Neural crest cell (in vitro differentiated cells): Measurements from ENCODE around the gene FGF12. TPM values are rescaled to one million over a fixed set of nuclear protein-coding genes. Genes with fewer than 3 reads are reported as not detected.

ENCODE experiments used
- DNase-seq: peaks from one replicate; pipeline ENCODE4 v3.0.0; 2021; ENCODE audit warnings: low read depth, mixed read lengths, low spot score
- H3K27ac Mint-ChIP-seq: one replicate; pipeline ENCODE4 v1.8.0; 2021; ENCODE audit warnings: mild to moderate bottlenecking, mixed read lengths; ENCODE audit not compliant: unreplicated experiment
- H3K27me3 Mint-ChIP-seq: 2 replicates; pipeline ENCODE4 v1.8.0; 2021; ENCODE audit warnings: low read depth, mild to moderate bottlenecking, mixed read lengths
- H3K36me3 Mint-ChIP-seq: 2 replicates; pipeline ENCODE4 v1.8.0; 2021; ENCODE audit warnings: low read depth, mild to moderate bottlenecking, mixed read lengths
- H3K4me1 Mint-ChIP-seq: 2 replicates; pipeline ENCODE4 v1.8.0; 2021; ENCODE audit warnings: mixed read lengths
- H3K4me3 Mint-ChIP-seq: one replicate; pipeline ENCODE4 v1.8.0; 2021; ENCODE audit warnings: mild to moderate bottlenecking, mixed read lengths
- H3K9me3 Mint-ChIP-seq: 2 replicates; pipeline ENCODE4 v1.8.0; 2021; ENCODE audit warnings: mixed read lengths
- CTCF ChIP-seq: fragments of 200-600 bp; sonication (generic); conservative IDR thresholded peaks from 2 replicates; pipeline ENCODE4 v1.5.0; 2021; ENCODE audit warnings: antibody characterized with exemption, mild to moderate bottlenecking
- total RNA-seq: library from RNA; stranded (reverse); gene quantifications from 2 replicates; pipeline ENCODE4 v1.2.1, GENCODE V29; 2021

Gene FGF12
- total RNA-seq, 1 donor from 2014 or later, result 4.0 TPM

- TF ChIP-seq CTCF, result no peak
- Mint-ChIP-seq H3K4me1 (peaks cover 3% of the 10 kb centered on the region), H3K27ac (no peak overlapping the region), H3K9me3 (peaks cover 6% of the 10 kb centered on the region), H3K27me3 (no peaks in the 10 kb centered on the region), H3K36me3 (peaks cover 3% of the 10 kb centered on the region), H3K4me3 (no peak overlapping the region)
- no peak for DNase-seq
Measured at GRCh38 chr3:192128060-192128459, 599.3 kb downstream of the FGF12 start.

GRCh38 chr3:192122832-192123594 is 604.3 kb downstream of the FGF12 start:
- Mint-ChIP-seq H3K27me3 (no peaks in the 10 kb centered on the region), H3K9me3 (peaks cover 3% of the 10 kb centered on the region), H3K27ac (no peak overlapping the region), H3K4me1 (no peaks in the 10 kb centered on the region), H3K36me3 (no peaks in the 10 kb centered on the region), H3K4me3 (no peak overlapping the region)
- TF ChIP-seq CTCF, result no peak
- DNase-seq, result no peak

GRCh38 chr3:192121923-192122322 is 605.4 kb downstream of the FGF12 start:
- no peak overlapping the region for H3K4me3 Mint-ChIP-seq
- DNase-seq, result no peak
- H3K4me1 Mint-ChIP-seq, result no peaks in the 10 kb centered on the region

GRCh38 chr3:192108820-192109219 is 618.5 kb downstream of the FGF12 start:
- no peaks in the 10 kb centered on the region for H3K9me3 Mint-ChIP-seq
- DNase-seq, result no peak
- H3K36me3 Mint-ChIP-seq, result no peaks in the 10 kb centered on the region
- H3K27ac Mint-ChIP-seq, result no peak overlapping the region
- no peak overlapping the region for H3K4me3 Mint-ChIP-seq
- H3K27me3 Mint-ChIP-seq, result no peaks in the 10 kb centered on the region
- no peaks in the 10 kb centered on the region for H3K4me1 Mint-ChIP-seq
- TF ChIP-seq CTCF, result no peak

More at GRCh38 chr3:192121923-192122322, 605.4 kb downstream of the FGF12 start:
- no peak for TF ChIP-seq CTCF
- Mint-ChIP-seq H3K9me3 (peaks cover 5% of the 10 kb centered on the region), H3K27me3 (no peaks in the 10 kb centered on the region), H3K27ac (no peak overlapping the region), H3K36me3 (no peaks in the 10 kb centered on the region)

- H3K4me3 Mint-ChIP-seq, result no peak overlapping the region
- no peak for TF ChIP-seq CTCF
- no peak for DNase-seq
- H3K36me3 Mint-ChIP-seq, result no peaks in the 10 kb centered on the region
- no peak overlapping the region for H3K27ac Mint-ChIP-seq
- H3K27me3 Mint-ChIP-seq, result no peaks in the 10 kb centered on the region
- no peaks in the 10 kb centered on the region for H3K9me3 Mint-ChIP-seq
- H3K4me1 Mint-ChIP-seq, result no peaks in the 10 kb centered on the region
Measured at GRCh38 chr3:192106543-192106942, 620.8 kb downstream of the FGF12 start.
